Endometrial microvascular endothelial cells (primary cell): ENCODE measurements around the gene NPPA. TPM values are rescaled to one million over a fixed set of nuclear protein-coding genes. Genes with fewer than 3 reads are reported as not detected.

Experiments used
- in situ Hi-C: cut with HindIII; loops from 2 replicates; pipeline ENCODE4 v1.10.0; 2017; ENCODE audit warnings: low sequenced_read_pairs, low pct_unique_long_range_greater_than_20kb; ENCODE audit errors: inconsistent ontology term
- total RNA-seq: library from RNA; depleted of rRNA; stranded (reverse); fragments of >200 nt; gene quantifications from one replicate; pipeline ENCODE4 v1.2.3, GENCODE V29; 2015; ENCODE audit errors: inconsistent ontology term

Gene NPPA
- total RNA-seq, 1 donor from 2014 or later: not detected

DNA sequence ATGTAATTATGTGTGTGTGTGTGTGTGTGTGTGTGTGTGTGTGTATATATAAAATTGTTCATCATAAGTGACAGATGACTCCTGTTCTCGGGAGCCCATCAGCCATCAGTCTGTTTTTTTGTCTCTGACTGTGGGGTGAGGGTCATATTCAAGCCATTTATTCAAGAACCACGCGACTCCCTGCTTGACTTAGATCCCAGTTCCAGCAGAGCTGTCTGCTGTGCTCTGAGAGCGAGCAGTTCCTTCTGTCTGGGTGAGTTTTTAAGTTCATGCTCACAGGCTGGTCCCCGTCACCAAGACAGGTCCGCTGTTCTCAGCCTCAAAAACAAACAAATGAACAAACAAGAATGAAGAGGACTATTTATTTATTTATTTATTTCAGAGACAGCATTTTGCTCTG, 29.5 kb upstream of the NPPA start:
- in situ Hi-C loops: no loop called here

DNA sequence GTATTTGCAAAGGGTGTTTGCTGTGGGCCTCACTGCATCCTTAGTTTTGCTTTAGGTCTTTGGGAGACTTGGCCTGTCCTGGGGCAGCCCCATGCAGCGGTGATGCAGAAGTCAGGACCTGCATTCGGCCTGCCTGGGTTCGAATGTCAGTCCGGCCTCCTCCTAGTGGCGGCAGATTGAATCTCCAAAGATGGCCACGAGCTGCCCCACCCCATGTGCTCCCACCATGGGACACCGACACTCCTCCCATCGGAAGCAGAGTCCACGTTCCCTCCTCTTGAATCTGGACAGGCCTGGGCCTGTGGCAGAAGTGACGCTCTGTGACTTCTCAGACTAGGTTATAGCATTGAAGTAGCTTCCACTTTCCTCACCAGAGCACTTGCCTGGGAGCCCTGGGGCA, 27.5 kb upstream of the NPPA start:
- in situ Hi-C loops: no loop called here

DNA sequence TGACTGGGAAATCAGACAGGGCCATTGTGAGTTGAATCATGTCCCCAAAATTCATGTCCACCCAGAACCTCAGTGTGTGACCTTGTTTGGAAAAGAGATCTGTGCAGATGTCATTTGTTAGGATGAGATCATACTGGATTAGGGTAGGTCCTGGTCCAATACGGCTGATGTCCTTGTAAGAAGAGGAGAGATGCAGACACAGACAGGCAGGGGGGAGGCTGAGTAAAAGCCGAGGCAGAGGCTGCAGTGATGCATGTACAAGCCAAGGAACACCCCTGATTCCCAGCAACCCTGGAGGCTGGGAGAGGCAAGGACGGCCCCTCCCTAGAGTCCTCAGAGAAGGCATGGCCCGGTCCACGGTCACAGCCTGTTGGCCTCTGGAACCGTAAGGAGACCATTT, 27.0 kb upstream of the NPPA start:
- in situ Hi-C loops: no loop called here

DNA sequence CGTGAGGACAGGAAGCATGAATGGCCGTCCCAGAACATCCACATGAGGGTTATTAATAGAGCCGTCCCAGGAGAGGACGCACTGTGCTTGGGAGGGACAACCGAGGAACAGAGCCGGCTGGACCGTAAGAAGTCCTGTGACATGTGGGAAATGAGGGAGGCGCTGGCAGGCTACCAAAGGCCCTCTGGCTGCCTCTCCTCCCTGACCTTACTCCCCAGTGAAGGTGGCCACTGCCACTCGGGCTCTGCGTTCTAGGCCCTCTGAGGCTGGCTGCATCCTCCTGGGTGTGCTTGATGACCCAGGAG, 26.6 kb upstream of the NPPA start:
- in situ Hi-C loops: no loop called here

DNA sequence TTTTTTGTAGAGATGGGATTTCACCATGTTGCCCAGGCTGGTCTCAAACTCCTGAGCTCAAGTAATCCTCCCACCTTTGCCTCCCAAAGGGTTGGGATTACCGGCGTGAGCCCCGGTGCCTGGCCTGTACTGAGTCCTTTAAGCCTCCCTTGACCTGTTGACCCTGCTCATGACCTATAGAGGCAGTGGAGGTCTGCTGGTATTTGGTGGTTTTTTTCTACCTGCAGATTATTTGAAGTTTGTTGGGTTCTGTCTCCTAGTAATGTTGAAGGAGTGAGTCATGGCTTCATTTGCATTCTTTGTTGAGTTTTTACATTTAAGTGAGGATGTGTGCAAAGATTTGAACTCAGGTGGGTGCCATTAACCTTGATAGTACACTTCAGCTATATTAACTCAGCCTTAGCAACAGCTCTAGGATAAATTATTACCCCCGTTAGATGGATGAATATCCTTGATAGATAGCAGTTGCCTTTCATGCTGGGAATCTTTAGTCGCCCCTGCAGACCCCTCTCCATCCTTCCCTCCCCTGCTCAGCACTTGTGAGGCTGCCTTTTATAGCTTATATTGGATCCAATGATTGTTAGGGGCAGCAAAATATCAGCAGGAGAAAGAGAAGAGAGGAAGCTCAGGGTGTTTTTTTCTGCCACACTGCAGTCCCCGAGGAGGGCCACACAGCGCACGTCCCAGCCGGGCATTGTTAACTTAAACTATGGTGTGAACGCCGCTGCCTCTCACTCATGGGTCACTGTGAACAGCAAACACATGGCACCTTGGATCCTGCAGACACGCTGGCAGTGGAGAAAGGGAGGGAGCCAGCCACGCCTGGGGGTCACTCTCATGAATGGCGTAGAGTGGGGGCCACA, 26.0 kb upstream of the NPPA start:
- in situ Hi-C loops: no loop called here

DNA sequence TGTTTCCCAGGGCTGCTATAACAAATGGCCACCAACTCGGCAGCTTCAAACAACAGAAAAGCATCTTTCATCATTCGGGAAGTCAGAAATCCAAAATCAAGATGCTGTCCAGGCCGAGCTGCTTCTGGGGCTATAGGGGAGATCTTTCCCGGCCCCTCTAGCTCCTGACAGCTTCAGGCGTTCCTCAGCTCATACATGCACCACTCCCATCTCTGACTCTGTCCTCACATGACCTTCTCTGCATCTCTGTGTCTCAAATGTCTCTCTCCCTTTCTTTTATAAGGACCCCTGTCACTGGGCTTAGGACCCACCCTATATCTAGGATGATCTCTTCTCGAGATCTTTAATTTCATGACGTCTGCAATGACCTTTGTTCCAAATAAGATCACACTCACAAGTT, 25.0 kb upstream of the NPPA start:
- in situ Hi-C loops: no loop called here

DNA sequence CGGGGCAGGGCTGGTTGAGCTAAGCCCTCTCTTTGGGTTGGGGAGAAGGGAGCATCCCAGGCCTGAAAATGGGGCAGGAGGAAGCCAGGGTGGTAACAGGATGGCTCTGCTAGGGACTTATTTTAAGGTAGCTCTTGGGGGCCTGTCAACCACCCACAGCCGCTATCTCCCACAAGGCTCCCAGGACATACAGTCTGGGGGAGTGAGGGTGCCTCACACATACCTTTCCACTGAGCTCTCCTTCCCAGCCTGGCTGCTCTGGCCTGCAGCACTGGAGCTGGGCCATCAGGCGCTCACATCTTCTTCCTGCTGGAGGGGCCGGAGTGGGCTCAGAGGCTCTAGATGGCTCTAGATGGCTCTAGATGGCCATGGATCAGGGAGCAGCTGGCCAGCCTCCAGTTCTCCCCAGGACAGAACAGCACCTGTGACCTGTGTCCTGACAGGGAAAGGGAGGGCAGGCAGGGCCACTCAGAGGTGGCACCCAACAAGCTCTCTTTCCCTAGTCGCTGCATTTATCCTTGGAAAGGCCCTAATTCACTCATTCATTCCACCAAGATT, 22.1 kb upstream of the NPPA start:
- in situ Hi-C loops: no loop called here

DNA sequence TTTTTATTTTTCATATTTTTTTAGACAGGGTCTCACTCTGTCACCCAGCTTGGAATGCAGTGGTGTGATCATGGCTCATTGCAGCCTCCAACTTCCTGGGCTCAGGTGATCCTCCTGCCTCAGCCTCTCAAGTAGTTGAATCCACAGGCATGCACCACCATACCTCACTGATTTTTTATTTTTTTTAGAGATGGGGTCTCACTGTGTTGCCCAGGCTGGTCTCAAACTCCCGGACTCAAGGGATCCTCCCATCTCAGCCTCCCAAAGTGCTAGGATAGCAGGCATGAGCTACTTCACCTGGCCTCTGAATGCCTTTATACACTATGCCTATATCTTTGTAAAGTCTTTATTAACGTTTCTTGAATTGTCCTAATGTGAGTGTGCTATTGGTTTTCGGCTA, 21.5 kb upstream of the NPPA start:
- in situ Hi-C loops: no loop called here

DNA sequence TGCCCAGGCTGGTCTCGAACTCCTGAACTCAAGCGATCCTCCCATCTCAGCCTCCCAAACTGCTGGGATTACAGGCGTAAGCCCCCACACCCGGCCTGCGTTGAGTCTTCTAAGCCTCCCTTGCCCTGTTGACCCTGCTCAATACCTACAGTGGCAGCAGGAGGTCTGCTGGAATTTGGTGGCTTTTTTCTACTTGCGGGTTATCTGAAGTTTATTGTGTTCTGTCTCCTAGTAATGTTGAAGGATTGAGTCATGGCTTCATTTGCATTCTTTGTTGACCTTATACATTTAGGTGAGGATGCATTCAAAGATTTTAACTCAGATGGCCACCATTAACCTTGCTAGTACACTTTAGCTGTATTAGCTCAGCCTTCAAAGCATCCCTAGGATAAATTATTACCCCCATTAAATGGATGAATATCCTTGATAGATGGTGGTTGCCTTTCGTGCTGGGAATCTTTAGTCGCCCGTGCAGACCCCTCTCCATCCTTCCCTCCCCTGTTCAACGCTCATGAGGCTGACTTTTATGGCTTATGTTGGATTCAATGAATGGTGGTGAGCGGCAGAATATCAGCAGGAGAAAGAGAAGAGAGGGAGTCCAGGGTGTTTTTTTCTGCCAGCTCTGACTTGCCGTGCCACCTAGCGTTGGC, 20.9 kb upstream of the NPPA start:
- in situ Hi-C loops: no loop called here

DNA sequence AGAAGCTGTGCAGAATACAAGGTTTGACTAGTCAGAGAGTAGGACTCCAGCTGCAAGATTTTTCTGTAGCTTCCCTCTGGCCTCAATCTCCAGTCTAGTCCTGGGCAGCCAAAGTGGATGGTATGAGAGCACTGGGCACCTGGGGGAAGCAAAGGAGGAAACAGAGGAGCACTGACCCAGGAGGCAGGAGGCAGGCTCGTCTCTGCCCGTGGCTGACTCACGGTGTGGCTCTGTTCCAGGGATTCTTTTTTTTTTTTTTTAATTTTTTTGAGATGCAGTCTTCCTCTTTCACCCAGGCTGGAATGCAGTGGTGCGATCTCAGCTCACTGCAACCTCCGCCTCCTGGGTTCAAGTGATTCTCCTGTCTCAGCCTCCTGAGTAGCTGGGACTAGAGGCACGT, 15.3 kb upstream of the NPPA start:
- in situ Hi-C loops: no loop called here

DNA sequence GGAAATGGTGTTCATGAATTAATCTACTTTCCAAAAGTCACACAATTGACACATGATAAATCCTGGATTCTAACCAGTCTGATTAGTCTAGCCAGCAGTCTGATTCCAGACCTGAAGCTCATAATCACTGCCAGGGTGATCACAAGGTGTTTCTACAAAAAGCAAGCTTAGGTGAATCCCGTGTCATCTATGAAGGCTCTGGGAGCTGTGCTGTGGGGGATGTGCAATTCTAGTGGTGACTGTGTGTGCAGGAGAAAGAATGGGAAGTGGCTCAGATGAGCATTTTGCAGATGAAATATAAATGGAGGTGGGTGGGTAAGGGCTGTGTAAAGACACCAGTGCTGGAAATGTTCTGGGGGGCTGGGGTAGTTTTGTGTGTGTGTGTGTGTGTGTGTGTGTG, 13.0 kb upstream of the NPPA start:
- in situ Hi-C loops: no loop called here

DNA sequence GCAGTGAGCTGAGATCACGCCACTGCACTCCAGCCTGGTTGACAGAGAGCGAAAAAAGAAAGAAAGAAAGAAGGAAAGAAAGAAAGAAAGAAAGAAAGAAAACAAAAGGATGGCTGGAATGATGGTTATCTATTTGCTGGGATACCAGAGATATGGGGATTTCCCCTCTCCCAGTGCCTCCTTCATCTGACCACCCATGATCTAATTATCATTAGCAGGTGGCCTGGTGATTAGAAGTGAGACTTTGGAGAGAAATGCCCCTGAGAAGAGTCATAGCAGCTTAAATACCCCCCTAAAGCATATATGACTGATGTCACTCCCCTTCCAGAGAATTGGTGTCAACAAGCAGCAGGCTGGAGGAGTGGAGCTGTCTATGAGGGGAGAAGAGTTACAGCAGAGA, 12.5 kb upstream of the NPPA start:
- in situ Hi-C loops: no loop called here

DNA sequence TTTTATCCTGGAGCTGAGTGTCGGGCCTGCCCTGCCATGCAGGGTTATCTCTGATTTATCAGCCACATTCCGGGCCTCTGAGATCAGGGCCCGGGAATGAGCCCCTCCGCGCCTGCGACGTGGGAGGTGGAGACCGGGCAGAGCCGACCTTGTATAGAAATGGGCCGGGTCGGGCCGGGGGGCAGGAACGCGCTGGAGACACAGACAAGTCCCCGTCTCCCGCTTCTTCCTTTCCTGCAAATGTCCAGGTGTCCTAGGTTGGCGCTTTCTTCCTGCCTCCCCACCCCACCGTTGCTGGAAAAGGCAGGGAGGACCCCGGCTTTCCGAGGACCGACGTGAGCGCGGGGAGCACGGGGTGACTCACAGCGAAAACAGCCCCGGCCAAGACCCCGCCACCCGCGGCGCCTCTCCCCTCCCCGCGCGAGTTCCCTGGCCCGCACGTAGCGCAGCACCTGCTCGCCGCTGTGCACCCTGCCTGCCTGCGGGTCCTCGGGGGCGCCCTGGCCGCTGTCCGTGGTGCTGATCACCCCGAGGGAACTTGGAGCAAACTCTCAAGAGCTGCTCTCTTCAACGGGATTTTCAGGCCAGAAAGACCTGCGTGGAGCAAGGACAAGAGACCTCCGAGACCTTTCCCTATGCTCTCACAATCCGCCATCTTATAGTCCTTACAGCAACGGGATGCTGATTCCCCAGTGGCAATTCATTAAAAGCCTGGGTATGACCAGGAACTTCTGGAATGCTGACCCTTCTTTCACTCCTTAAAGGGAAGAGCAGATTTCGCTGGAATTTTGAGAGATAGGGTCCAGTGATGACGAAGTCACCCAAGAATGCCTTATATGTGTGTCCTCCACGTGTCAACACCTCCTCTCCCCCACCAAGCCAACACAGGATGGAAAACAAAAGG, 11.6 kb upstream of the NPPA start:
- in situ Hi-C loops: no loop called here

DNA sequence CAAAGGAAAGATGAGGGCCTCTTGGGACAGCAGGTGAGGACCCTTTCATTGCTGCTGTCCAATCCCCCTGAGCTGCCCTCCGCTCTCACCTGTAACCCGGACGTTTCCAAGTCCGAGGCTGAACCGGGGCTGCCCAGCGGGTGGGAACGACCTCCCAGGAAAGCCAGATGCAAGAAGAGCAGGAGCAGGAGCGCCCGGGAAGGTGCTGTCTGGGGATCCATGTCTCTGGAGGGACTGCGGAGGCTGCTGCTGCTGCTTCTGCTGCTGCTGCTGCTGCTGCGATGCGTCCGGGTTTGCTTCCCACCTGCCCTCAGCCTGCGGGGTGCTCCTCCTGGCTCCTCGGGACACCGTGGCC, 11.0 kb upstream of the NPPA start, which contains the start of gene NPPB:
Gene NPPB (minus strand): TSS at position 333 of the 355 bp plus-strand sequence. CDS start 112 bp downstream, at position 221.
- in situ Hi-C loops: no loop called here

DNA sequence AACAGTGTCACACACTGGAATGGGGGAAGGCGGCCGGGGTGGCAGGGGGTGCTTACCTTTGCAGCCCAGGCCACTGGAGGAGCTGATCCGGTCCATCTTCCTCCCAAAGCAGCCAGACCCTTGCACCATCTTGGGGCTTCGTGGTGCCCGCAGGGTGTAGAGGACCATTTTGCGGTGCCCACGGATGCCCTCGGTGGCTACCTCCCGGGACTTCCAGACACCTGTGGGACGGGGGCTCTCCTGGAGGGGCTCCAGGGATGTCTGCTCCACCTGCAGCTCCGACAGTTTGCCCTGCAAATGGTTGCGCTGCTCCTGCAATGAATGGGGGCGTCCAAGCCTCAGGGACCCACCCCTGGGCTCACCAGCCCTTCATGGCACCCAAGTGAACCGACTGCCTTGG, 10.6 kb upstream of the NPPA start:
- in situ Hi-C loops: no loop called here

DNA sequence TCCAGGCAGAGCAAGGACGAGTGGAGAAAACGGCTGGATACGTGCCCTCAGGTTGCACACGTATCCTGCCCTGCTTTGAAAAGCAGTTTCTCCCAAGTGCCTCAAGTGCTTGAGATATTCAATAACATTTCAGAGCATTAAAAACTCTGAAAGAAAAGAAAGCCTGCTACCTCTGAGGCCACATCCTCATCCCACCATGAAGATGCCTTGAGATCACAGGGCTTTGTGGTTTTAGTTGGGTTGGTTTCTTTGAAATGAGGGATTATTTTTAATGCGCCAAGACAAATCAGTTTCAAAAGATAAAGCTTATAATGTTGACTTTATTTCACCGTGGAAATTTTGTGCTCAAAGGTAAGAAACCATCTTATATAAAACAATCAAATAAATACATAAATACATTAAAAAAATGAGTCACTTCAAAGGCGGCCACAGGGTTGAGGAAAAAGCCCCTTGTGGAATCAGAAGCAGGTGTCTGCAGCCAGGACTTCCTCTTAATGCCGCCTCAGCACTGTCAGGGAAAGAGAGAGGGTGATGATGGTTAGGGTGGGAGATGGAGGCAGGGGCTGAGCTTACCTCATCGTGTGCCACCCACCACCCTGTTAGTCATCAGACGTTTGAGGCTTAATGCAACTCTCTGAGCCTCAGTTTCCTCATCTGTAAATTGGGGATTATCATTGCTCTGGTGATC, 9.7 kb upstream of the NPPA start:
- in situ Hi-C loops: no loop called here

DNA sequence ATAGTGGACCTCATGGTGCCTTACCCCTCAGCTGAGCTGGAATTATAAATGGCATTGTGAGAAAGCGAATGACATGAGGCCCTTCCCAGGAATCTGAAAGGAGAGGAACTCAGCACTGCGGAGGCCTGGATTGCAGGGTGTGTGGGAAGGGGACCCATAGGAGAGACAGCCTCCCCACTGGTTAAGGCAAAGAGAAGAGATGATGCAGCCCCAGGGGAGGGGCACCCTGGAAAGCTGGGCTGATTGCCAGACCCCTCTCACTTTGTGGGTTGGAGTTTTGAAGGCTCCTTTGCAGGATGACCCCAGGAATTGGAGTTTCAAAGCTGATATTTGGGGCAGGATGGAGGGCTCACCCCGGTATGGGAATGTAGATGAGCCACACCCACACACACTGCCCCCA, 9.1 kb upstream of the NPPA start:
- in situ Hi-C loops: no loop called here

DNA sequence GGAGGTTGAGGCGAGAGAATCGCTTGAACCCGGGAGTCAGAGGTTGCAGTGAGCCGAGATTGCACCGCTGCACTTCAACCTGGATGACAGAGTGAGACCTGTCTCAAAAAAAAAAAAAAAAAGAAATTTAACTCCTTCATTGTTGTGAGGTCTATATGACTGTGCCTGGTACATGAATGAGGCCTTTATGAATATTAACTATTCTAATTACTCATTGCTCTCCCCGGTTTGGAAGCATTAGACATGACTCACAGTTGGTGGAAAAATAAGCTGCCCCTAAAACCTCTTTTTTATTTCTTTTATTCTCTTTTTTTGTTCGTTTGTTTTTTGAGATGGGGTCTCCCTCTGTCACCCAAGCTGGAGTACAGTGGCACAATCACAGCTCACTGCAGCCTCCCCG, 7.8 kb upstream of the NPPA start:
- in situ Hi-C loops: no loop called here

DNA sequence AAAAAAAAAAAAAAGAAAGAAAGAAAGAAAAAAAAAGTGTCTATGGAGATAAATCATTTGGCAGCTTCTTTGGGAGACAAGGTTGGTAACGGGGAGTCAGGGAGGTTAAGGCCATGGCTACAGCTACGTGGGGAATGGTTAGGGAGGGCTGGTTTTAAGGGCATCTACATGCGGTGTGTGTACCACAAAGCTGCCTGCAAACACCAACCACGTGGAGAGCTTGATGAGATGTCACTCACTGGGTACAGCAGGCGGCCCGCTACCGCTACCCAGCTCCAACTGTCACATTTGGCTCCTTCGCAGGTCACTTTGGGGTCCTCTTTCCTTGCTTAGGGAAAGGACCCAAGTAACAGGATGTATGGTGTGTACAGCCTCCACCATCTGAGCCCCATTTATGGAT, 6.9 kb upstream of the NPPA start:
- in situ Hi-C loops: no loop called here
